ENCODE results near the gene NFRKB. TPM values are rescaled to one million over a fixed set of nuclear protein-coding genes. Genes with fewer than 3 reads are reported as not detected.
"Not testable (repeated sequence)": the region's sequence is repeated elsewhere in the genome, so short reads cannot be mapped to it uniquely, and the experiment has no call there.

NFRKB gene
- total RNA-seq, 2 donors from 2014 or later, result 26.2 to 51.4 TPM

- Histone ChIP-seq H3K27me3 (replicated peaks; ENCODE audit: insufficient read depth) (no peaks in the 10 kb centered on the region), H3K27ac (no peak overlapping the region), H3K36me3 (peaks cover 3 to 15% of the 10 kb centered on the region in 2 donors), H3K4me3 (no peak overlapping the region), H3K9me3 (no peaks in the 10 kb centered on the region), H3K4me1 (replicated peaks) (no peaks in the 10 kb centered on the region)
- WGBS, result 92% methylated on average over 8 of the region's 8 CpGs
- TF ChIP-seq CTCF (IDR thresholded peaks at IDR 0.05) (no peak), POLR2AphosphoS5 (IDR thresholded peaks at IDR 0.05) (no peak), POLR2A (IDR thresholded peaks at IDR 0.05) (no peak)
- intact Hi-C loops (cut with DNase I), result no loop called here
- no peak for DNase-seq (ENCODE audit: low spot score)
These were observed 10.8 kb downstream of the NFRKB start for GRCh38 chr11:129884581-129884980.

- peak; percentile 40 for DNase-seq (ENCODE audit: low spot score)
- intact Hi-C loops (cut with DNase I), result no loop called here
- Histone ChIP-seq H3K27ac (no peak overlapping the region), H3K9me3 (no peaks in the 10 kb centered on the region), H3K4me3 (no peak overlapping the region), H3K36me3 (peaks cover 7 to 18% of the 10 kb centered on the region in 2 donors), H3K4me1 (replicated peaks) (no peaks in the 10 kb centered on the region), H3K27me3 (replicated peaks; ENCODE audit: insufficient read depth) (no peaks in the 10 kb centered on the region)
- TF ChIP-seq POLR2A (IDR thresholded peaks at IDR 0.05) (no peak), CTCF (IDR thresholded peaks at IDR 0.05) (peak in 3 of 4 experiments; percentile 19 to 62 (median 35)), POLR2AphosphoS5 (IDR thresholded peaks at IDR 0.05) (no peak)
- WGBS, result 65% methylated on average over 9 of the region's 9 CpGs
These were observed 13.7 kb downstream of the NFRKB start for GRCh38 chr11:129881570-129882170.

GRCh38 chr11:129880311-129880710 is 15.1 kb downstream of the NFRKB start:
- TF ChIP-seq POLR2A (IDR thresholded peaks at IDR 0.05) (no peak), CTCF (IDR thresholded peaks at IDR 0.05) (no peak), POLR2AphosphoS5 (IDR thresholded peaks at IDR 0.05) (no peak)
- no peak overlapping the region for H3K4me3 ChIP-seq
- no peaks in the 10 kb centered on the region for H3K27me3 ChIP-seq (replicated peaks; ENCODE audit: insufficient read depth)
- no peak for DNase-seq (ENCODE audit: low spot score)
- WGBS, result 94% methylated on average over 3 of the region's 3 CpGs
- no peak overlapping the region for H3K27ac ChIP-seq
- no peaks in the 10 kb centered on the region for H3K9me3 ChIP-seq
- peaks cover 12 to 18% of the 10 kb centered on the region in 2 donors for H3K36me3 ChIP-seq
- H3K4me1 ChIP-seq (replicated peaks), result no peaks in the 10 kb centered on the region
- intact Hi-C loops (cut with DNase I), result no loop called here

- 65% methylated on average over 7 of the region's 7 CpGs for WGBS
These were observed 23.5 kb downstream of the NFRKB start for GRCh38 chr11:129871914-129872313.

GRCh38 chr11:129868626-129869025 is 26.8 kb downstream of the NFRKB start:
- peaks cover 10 to 25% of the 10 kb centered on the region in 2 donors for H3K36me3 ChIP-seq
- H3K27ac ChIP-seq; H3K4me1 ChIP-seq (replicated peaks); H3K27me3 ChIP-seq (replicated peaks; ENCODE audit: insufficient read depth); H3K4me3 ChIP-seq; intact Hi-C loops (cut with DNase I); H3K9me3 ChIP-seq; DNase-seq (ENCODE audit: low spot score): not testable (repeated sequence)
- WGBS, result 90% methylated on average over 16 of the region's 16 CpGs

More at GRCh38 chr11:129871914-129872313, 23.5 kb downstream of the NFRKB start:
- peaks cover 25 to 27% of the 10 kb centered on the region in 2 donors for H3K36me3 ChIP-seq
- H3K4me1 ChIP-seq (replicated peaks), result no peaks in the 10 kb centered on the region
- intact Hi-C loops (cut with DNase I), result no loop called here
- no peak overlapping the region for H3K27ac ChIP-seq
- DNase-seq (ENCODE audit: low spot score), result no peak
- no peaks in the 10 kb centered on the region for H3K27me3 ChIP-seq (replicated peaks; ENCODE audit: insufficient read depth)
- no peak overlapping the region for H3K4me3 ChIP-seq
- no peaks in the 10 kb centered on the region for H3K9me3 ChIP-seq
- TF ChIP-seq POLR2AphosphoS5 (IDR thresholded peaks at IDR 0.05) (no peak), POLR2A (IDR thresholded peaks at IDR 0.05) (no peak)

GRCh38 chr11:129866311-129866710 is 29.1 kb downstream of the NFRKB start:
- 51% methylated on average over 3 of the region's 3 CpGs for WGBS

More at GRCh38 chr11:129866311-129866710, 29.1 kb downstream of the NFRKB start:
- Histone ChIP-seq H3K4me3 (no peak overlapping the region), H3K4me1 (replicated peaks) (no peaks in the 10 kb centered on the region), H3K27me3 (replicated peaks; ENCODE audit: insufficient read depth) (no peaks in the 10 kb centered on the region), H3K9me3 (no peaks in the 10 kb centered on the region), H3K27ac (no peak overlapping the region), H3K36me3 (peaks cover 7 to 22% of the 10 kb centered on the region in 2 donors)
- no peak for DNase-seq (ENCODE audit: low spot score)
- intact Hi-C loops (cut with DNase I), result no loop called here
- TF ChIP-seq POLR2AphosphoS5 (IDR thresholded peaks at IDR 0.05) (no peak), POLR2A (IDR thresholded peaks at IDR 0.05) (no peak), CTCF (IDR thresholded peaks at IDR 0.05) (no peak)

Measured in prostate gland (tissue), 2 donors.